Stimulated activated effector memory CD8-positive, alpha-beta T cell treated with anti-CD3 and anti-CD28 coated beads, Interleukin-12 subunit alpha, Interleukin-12 subunit beta, amount 100 ng/mL, for 72 hours (primary cell): Measurements from ENCODE around the gene TMEM182.

ENCODE experiments used
- ATAC-seq: fragments of 150-1000 bp; cut with Tn5 transposase; 2 replicates; pipeline ENCODE4 v1.10.0; 2021
- DNase-seq, 2 donors: peaks; one replicate each; pipeline ENCODE4 v3.0.0; 2021 to 2022; ENCODE audit warnings: low spot score in 2 of 2
- H3K27ac Mint-ChIP-seq: one replicate; pipeline ENCODE4 v1.8.0; 2022; ENCODE audit warnings: mild to moderate bottlenecking, mixed read lengths
- H3K36me3 Mint-ChIP-seq: one replicate; pipeline ENCODE4 v1.8.0; 2022; ENCODE audit warnings: mild to moderate bottlenecking, mixed read lengths
- H3K4me1 Mint-ChIP-seq: one replicate; pipeline ENCODE4 v1.8.0; 2022; ENCODE audit warnings: mixed read lengths
- H3K4me3 Mint-ChIP-seq: one replicate; pipeline ENCODE4 v1.8.0; 2022; ENCODE audit warnings: mild to moderate bottlenecking, mixed read lengths
- H3K9me3 Mint-ChIP-seq: one replicate; pipeline ENCODE4 v1.8.0; 2022; ENCODE audit warnings: mixed read lengths

The TMEM182 gene

GRCh38 chr2:102852867-102853266, 91.0 kb downstream of the TMEM182 start:
- Mint-ChIP-seq H3K4me3 (no peak overlapping the region), H3K36me3 (no peaks in the 10 kb centered on the region), H3K27ac (no peak overlapping the region), H3K9me3 (no peaks in the 10 kb centered on the region), H3K4me1 (no peaks in the 10 kb centered on the region)
- ATAC-seq, result no peak
- DNase-seq, result no peak
